ENCODE data around the gene CD81.

Gene CD81

GRCh38 chr11:2434506-2435255, 57.6 kb downstream of the CD81 start:
- DNase-seq (ENCODE audit: low read depth) = no peak
- no peak for TF ChIP-seq CTCF (IDR thresholded peaks at IDR 0.05; ENCODE audit: insufficient read depth, low read depth, low read length, missing control alignments)
- H3K4me3 ChIP-seq (ENCODE audit: low read length) = no peak overlapping the region

- no peak for TF ChIP-seq CTCF (IDR thresholded peaks at IDR 0.05; ENCODE audit: insufficient read depth, low read depth, low read length, missing control alignments)
Observed at GRCh38 chr11:2435288-2436012, 58.3 kb downstream of the CD81 start.

GRCh38 chr11:2436013-2436520, 59.0 kb downstream of the CD81 start:
- H3K4me3 ChIP-seq (ENCODE audit: low read length) = no peak overlapping the region

More at GRCh38 chr11:2435288-2436012, 58.3 kb downstream of the CD81 start:
- DNase-seq (ENCODE audit: low read depth) = no peak
- H3K4me3 ChIP-seq (ENCODE audit: low read length) = no peak overlapping the region

GRCh38 chr11:2436521-2437031, 59.5 kb downstream of the CD81 start:
- TF ChIP-seq CTCF (IDR thresholded peaks at IDR 0.05; ENCODE audit: insufficient read depth, low read depth, low read length, missing control alignments) = no peak
- no peak for DNase-seq (ENCODE audit: low read depth)

More at GRCh38 chr11:2436013-2436520, 59.0 kb downstream of the CD81 start:
- DNase-seq (ENCODE audit: low read depth) = no peak
- TF ChIP-seq CTCF (IDR thresholded peaks at IDR 0.05; ENCODE audit: insufficient read depth, low read depth, low read length, missing control alignments) = no peak

GRCh38 chr11:2437516-2437915, 60.4 kb downstream of the CD81 start:
- H3K4me3 ChIP-seq (ENCODE audit: low read length) = no peak overlapping the region
- DNase-seq (ENCODE audit: low read depth) = no peak
- no peak for TF ChIP-seq CTCF (IDR thresholded peaks at IDR 0.05; ENCODE audit: insufficient read depth, low read depth, low read length, missing control alignments)

More at GRCh38 chr11:2436521-2437031, 59.5 kb downstream of the CD81 start:
- H3K4me3 ChIP-seq (ENCODE audit: low read length) = no peak overlapping the region

DNA sequence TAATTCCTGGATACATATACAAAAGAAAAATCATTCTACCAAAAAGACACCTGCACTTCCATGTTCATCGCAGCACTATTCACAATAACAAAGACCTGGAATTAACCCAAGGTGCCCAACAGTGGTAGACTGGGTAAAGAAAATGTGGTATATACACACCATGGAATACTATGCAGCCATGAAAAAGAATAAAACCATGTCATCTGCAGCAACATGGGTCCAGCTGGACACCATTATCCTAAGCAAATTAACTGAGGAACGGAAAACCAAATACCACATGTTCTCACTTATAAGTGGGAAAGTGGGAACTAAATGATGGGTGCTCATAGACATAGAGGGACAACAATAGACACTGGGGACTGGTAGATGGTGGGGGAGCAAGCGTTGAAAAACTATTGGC, 62.7 kb downstream of the CD81 start:
- DNase-seq (ENCODE audit: low read depth) = no peak
- TF ChIP-seq CTCF (IDR thresholded peaks at IDR 0.05; ENCODE audit: insufficient read depth, low read depth, low read length, missing control alignments) = no peak
- no peak overlapping the region for H3K4me3 ChIP-seq (ENCODE audit: low read length)

Measured in epithelial cell of esophagus (primary cell).